A204.1 (cell line): ENCODE measurements around the gene SESN3.
"Not testable (repeated sequence)": the region's sequence is repeated elsewhere in the genome, so short reads cannot be mapped to it uniquely, and the experiment has no call there.

Experiments
- FAIRE-seq: peaks from 2 replicates; lab custom pipeline; 2012; peaks lifted over from hg19 to GRCh38; lab: Jason Lieb, UNC

Gene SESN3

DNA sequence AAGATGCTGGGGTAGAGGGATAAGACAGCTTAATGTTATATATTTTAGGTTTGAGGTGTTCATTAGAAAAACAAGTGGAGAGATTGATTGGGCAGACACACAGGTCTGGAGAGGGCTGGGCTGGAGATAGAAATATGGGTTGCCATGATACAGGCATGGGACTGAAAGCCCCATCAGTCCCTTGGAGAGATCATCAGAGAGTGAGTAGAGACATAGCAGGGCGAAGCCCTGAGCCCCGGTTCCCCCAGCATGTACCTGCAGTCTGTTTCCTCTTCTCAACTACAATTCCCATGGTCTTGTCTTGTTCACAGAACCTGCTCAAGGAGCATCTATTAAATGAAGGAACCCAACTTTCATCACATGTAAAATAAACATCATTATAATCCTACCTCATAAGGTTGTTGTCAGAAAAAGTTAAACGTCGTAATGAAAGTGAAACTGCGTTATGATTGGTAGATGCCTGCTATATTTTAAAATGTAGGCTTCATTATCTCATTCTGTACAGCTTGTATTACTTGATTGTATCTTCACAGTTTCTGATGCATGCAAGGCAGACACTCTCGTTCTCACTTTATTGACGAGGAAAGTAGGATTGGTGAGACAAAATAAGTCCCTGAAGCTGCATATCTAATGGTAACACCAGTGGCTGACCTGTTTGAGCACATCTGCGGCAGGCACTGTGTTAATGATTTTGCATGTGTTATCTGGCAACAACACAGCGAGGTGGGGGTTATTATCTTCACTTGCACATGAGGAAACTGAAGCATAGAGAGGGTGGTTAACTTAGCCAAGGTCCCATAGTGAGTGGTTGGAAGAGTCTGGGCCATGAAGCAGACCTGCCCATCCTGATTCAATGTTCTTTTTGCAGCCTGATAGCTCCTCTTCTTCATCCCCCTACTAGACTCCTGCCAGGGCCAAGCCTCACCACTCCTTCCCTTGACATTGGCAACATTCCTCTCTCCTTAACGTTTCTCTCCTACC lies 77.8 kb downstream of the SESN3 start:
- no peak for FAIRE-seq

DNA sequence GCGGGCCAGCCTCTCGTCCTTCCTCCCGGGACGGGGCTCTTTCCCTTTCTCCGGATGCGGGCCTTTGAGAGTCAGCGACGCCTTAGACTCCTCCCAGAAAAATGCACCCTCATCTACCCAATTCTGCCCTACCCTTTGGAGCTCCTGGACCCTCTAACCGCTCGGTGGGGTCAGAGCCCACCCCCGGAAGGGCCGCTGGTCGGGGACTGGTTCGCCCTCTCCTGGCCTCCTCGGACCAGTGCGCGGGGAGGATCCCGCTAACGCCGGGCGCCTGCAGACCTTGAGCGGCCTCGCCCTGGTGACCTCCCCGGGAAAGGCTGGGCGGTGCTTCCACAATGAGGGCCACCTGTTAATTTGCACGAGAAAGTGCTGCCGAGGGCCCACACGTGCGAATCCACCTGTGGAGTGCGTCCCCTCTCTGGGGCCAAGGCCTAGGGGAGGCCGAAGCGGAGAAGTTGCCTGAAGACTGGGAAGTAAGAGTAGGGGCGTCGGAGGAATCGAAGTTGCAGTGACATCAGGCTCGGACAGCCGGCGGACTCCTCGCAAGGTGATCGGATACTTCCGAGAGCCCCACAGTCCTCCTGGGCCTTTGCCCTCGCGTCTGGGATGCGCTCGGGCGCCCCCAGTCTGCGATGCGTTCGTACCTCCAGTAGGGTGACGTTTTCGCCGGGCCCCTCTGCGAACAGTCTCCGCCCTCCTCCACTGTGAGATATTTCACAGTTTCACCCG lies 79.9 kb downstream of the SESN3 start:
- FAIRE-seq = no peak

DNA sequence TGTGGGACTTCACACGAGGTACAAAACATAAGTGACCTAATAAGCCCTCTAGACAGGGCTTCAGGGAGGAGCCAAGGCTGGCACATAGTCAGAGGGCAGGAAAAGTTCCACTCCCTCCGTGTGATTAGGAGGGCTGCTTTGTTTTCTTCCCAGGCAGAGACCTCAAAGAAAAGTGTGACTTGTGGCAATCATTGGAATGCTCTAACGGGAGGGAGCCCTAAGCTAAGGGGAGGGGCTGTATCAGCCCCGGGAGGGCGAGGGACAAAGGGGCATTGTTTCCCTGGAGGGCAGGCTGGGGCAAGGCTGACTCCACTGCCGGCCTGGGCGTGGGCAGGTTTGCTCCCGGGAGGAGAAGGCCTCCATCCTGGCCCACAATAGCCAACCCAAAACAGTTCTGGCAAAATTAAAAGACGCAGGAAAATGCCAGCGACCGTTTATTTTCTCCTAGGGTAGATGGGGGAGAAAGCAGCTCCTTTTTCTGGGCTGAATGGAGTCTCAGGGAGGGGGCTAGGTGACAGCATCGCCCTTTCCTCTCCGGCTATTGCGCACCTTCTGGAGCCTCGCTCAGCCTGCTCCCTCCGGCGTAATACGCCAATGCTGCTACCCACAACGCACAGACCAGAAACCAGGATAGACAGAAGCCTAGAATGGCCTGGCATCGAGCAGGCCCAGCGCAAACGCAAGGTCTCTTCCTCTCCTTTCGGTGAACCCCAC lies 81.2 kb downstream of the SESN3 start:
- FAIRE-seq = no peak

DNA sequence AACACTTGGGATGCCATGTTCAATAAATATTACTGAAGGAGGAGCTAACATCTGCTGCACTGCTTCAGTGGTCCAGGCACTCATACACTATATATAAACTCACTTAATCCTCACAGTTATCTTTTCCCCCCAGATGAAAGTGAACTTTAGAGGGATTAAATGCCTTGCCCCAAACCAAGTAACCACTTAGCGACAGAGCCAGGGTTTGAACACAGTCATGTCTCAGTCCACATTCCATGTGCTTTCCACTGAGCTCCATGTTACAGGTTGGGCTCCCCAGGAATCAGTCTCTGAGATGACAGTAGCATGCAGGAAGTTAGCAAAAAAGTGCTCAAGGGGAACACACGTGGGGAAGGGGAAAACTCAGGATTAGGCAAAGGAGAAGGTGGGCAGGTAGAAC lies 82.1 kb downstream of the SESN3 start:
- no peak for FAIRE-seq

DNA sequence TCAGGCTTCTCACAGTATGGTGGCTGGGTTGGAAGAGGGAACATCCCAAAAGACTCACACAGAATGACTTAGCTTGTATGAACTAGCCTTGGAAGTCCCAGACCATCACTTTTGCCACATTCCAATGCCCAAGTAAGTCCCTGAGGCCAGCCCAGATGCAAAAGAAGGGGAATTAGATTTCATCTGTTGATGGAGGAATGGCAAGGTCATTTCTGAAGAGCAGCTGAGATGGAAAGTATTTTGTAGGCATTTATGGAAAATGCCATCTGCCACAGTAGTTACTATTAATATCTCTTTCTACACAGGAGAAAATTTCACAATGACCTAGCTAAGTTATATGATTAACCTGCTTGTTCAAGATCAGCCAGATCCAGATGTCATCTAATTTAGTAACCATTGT lies 82.6 kb downstream of the SESN3 start:
- no peak for FAIRE-seq

DNA sequence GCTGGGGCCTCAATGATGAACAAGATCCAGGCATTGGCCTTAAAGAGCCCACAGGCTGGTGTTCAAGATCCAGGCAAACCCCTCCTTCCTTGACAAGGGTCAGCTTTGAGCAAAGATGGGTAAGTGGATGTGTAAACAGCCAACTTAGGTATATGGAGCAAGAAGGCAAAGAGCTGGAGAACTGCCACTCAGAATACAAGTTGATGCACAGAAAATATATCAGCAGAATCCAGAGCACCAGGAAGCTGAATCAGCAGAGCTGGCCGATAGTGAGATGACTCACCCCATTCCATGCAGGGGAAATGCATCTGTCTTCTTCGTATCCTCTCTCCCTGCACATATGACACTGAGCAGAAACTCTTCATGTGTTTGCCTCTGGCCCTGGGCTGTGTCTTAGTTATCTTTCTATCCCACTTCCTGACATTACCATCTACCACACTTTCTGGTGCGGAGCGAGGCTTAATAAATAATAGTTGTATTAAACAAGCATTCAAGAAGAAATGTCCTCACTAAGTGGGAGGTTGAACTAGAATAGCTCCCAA lies 83.6 kb downstream of the SESN3 start:
- FAIRE-seq = no peak

DNA sequence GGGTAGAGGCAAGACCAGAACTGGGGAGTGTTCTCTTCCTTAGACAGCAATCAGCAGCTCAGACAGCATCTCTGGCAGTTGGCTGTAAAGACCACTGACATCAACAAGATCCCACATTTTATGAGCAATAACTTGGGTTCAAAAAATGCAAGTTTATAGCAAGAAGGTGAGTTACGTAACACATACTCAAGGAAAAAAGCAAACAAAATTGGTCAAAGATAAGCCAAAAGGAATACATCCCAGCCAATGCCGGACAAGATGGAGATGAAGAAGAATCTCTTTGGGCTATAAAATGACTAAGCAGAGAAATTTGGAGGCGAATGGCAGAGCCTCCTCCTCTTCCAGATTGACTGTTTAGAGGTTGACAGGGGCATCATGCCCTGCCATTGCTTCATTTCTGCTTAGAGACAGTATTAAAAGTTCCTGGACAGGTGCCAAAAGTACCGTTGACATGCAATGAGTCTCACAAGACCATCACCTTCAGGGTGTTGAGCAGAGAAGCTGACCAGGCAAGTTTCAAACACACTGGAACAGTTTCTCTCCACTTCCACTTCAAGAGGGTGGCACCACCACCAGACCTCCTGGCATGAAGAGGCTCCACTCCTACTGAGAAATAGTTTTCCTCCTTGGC lies 85.5 kb downstream of the SESN3 start:
- FAIRE-seq = no peak

DNA sequence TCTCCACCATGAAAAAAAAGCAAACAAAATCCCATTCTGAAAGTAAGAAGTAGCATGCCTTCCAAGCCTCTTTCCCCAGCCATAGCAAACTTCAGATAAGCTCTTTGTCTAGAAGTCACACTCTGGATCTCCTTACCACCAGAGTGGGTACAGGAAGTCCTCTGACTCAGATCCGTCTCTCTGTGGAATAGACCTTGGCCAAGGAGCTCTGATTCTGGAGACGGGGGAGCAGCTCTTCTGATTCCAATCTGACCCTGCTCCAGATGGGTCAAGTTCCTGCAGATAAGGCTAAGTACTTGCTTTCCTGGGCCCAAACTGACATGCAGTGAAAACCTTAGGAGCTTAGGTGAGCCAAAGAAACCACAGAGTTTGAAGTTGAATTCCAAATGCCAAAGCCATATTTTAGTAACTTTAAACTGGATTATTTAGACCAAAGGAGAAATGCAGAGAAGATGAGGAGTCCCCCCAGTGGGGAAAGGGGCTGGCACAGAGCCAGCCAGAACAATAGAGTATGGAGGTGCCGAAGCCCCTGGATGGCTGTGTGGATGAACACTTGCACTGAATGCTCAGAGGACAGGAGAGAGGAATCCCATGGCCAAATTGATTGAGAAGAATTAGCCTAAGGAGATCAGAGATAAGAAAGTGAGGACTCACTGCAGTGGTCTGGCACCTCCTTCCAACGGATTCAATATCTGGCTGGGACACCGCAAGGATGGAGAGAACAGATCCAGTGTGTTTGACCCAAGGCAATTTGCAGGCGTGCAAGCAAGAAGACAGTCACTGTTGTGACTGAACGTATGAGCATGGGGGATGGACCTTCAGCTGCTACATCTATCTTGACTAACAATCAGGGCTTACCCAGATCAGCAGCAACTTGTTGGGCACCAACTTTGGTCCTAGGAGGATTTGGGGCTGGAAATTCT lies 86.4 kb downstream of the SESN3 start:
- no peak for FAIRE-seq

DNA sequence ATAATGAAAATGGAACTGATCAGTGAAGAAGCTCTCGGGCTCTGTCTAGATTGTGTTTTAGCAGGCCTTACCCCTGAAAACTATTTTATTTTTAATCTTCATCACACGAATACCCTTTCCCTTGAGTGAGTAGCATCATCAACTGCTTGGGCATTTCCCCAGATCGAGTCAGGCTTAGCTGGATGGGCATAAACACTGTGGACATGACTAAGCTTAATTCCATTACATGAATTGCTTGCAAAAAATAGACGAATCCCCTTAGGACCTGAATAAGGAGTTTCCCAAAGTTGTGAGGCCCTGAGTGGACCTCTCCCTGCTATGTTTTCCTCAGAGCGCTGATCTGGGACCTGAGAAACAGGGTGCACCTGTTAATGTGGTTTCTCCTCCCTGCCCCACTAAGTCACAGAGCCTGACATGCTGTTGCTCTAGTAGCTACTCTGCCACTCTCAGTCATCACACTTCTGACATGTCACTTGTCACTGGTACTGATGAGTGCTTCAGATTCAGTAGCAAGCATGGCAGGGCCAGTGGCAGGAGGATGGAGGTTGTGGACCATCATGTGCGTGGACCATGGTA lies 87.8 kb downstream of the SESN3 start:
- FAIRE-seq = no peak

DNA sequence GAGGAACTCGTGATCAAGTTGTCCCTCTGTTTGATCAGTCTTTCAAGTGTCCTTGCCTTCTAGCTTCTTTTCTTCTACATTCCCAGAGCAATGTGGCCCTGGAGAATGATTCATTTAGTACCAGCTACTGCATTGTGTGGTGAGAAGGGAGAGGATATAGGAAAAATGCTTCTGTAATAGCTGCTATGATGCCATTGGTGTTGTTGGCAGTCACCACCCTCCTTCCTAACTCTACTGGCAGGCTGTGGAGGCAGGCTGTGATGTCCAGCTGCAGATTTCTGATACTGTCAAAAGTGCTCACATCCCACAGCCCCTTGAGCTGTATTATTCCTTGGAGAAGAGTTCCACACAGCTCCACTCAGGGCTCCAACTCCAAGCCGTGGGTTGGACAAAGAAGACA lies 88.6 kb downstream of the SESN3 start:
- no peak for FAIRE-seq

DNA sequence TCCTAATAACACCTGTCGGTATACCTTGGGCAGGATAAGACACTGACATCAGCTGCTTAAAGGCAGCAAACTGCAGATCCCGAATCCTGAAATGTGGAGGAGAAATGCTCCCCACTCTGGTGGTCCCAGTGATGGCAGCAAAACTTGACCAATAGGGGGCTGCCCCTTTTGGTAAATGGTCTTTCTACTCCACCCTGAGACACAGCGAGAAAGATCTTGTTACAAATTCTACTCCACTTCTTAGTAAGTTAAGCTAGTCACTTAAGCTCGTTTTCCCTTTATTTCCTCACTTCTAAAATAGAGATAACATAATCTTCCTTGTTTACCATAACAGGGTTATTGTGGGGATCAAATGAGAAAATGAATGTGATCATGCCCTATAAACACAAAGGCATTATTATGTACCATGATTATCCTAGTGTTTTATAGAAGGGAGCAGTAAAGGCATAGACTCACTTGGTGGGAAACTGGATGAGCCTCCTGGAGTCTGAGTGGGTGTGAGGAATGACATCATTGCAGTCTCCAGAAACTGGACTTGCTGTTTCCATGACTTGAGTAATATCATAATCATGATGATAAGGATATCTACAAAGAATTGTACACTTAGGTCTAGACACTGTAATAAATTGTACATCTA lies 90.5 kb downstream of the SESN3 start:
- FAIRE-seq = no peak

DNA sequence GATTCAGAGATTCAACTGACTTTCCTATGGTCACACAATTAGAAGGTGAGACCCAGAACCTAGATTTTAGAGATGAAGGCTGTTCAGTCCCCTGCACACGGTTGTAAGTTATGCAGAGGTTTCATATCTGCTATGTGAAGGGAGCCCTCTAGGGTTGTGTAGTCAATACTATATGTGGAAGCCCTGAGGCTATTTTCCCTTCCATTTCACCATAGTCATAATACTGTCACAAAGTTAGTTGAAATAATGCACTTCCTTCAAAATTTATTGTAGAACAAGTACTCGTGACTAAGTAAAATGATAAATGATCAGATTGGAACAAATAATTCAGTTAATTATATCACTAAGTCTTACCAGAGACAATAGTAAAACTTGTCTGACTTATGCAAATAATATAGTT lies 92.6 kb downstream of the SESN3 start:
- no peak for FAIRE-seq

DNA sequence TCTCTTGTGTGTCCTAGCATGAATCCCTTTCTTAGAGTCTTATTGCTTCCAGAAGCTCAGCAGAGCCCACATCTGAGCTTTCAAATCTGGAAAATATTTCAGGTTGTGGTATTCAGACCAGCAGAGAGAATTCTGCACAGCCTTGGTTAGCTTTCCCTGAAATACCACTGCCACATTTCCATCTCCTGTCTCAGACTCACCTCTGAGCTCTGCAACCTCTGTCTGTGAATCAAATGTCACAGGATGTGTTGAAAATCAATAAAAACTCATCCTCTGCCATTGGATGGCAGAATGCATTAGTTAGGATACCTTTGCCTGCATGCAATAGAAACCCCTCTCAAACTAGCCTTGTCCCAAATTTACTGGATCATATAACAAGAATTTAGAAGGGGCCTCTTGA lies 93.7 kb downstream of the SESN3 start:
- no peak for FAIRE-seq

DNA sequence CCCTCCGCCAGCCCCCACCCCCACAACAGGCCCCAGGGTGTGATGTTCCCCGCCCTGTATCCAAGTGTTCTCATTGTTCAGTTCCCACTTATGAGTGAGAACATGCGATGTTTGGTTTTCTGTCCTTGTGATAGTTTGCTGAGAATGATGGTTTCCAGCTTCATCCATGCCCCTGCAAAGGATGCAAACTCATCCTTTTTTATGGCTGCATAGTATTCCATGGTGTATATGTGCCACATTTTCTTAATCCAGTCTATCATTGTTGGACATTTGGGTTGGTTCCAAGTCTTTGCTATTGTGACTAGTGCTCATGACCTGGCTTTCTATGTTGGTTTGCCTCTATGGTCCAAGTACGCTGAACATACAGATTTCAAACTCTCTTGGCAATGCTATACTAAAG lies 94.3 kb downstream of the SESN3 start:
- FAIRE-seq = not testable (repeated sequence)

DNA sequence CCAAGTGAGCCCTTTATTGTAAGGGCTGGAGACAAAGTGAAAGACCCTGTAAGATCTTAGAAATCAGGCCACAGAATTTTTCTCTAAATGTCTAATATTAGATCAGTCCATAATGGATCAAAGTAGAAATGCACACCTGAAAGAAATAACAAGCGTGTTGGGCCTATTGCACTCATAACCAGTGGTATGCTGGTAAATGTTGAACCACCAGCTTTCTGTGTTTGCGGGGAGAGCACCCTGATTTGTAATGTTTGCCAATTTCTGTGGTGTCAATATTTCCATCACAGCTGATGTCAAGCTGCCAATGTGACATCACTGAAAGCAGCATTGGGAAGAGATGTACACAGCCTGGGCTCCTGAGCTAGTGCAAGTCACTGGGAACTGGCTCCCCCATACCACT lies 95.1 kb downstream of the SESN3 start:
- no peak for FAIRE-seq

DNA sequence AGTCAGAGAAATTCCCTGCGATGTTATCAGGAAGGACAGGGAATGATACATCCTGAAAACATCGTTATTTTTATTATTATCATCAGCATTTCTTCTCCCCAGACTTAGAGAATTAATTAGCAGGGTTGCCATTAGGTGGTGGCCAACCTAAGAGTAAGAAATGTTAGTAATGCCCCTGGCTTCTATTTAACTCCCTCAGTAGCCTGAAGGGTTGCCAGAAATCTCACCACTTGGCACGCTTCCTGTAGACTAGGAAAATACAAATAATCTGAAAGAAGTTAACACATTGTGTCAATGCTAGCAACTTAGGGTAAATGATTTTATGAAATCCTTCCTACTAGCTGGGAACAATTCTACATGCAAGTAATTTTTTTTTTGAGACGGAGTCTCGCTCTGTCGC lies 95.8 kb downstream of the SESN3 start:
- FAIRE-seq = no peak

DNA sequence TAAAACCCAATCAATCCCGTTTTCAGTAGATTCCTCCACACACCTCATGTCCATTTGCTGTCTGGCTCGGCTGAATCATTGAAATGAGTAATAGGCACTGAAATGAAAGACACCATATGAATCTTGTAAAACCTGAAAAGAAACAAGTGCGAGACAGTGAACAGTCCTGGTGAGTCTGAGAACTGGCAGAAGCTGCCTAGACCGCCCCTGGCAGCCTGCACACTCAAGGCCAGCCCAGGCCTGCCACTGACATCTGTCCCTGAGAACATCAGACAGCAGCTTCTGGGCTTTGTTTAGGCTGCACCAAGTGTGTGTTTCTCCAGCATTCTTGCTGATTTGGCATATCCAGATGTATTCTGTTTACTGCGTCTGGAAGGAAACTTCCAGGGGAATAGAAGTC lies 96.5 kb downstream of the SESN3 start:
- FAIRE-seq = no peak

DNA sequence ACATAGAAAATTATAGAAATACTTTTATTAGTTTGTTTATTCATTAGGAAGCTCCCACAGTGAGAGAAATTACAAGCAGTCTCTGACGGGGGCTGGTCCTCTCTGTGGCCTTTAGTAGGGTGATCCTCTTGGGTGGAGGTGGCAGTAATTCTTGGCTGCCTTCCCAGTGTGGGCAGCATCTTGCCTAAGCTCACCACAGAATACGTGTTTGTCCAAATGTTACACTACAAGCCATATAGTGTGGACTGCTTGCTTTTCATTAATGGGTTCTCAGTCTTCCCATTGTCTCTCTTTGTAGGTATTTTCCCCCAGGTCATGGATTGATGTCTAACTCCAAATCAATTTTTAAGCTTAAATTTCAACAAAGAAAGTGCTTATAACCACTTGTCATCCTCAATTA lies 98.0 kb downstream of the SESN3 start:
- FAIRE-seq = no peak

DNA sequence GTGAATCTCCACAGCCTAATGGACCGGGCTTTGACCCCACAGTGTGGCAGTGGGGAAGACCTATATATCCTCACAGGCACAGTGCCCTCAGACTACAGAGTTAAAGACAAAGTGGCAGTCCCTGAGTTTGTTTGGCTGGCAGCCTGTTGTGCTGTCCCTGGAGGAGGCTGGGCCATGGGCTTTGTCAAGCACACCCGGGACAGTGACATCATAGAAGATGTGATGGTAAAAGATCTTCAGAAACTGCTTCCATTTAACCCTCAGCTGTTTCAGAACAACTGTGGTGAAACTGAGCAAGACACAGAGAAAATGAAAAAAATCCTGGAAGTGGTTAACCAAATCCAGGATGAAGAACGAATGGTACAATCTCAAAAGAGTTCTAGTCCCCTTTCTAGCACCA lies 102.4 kb downstream of the SESN3 start:
- FAIRE-seq = no peak

DNA sequence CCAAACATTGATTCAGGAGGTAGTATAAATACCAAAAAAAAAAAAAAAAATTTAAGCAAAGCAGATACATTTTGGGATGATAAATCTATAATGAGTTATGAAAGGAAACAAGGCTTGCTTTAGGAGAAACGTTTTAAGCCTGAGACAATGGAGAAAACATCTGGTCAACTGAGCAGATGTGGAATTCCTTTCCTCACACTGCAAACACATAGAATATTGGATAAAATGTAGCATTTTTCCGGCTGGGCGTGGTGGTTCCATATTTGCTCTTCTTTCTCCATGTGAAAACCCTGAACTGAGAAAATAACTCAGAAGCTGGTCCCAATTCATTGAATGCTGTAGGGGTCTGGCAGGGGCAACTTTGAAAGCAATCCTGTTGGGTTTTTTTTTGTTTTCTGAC lies 107.4 kb downstream of the SESN3 start:
- no peak for FAIRE-seq
